GM19397 (cell line): Measurements from ENCODE around the gene ZNF367.

Experiments
- ATAC-seq: cut with Tn5 transposase; IDR thresholded peaks from one replicate; pipeline ENCODE4 v1.9.1; 2021; ENCODE audit warnings: mild to moderate bottlenecking, moderate library complexity; ENCODE audit not compliant: unreplicated experiment

The ZNF367 gene

GRCh38 chr9:96437454-96437853, 19.3 kb upstream of the ZNF367 start:
- ATAC-seq = no peak

GRCh38 chr9:96436456-96437126, 18.4 kb upstream of the ZNF367 start:
- ATAC-seq = no peak

- ATAC-seq = no peak
These were observed 17.9 kb upstream of the ZNF367 start for GRCh38 chr9:96436063-96436455.

- ATAC-seq = no peak
These were observed 17.2 kb upstream of the ZNF367 start for GRCh38 chr9:96435345-96435744.

- no peak for ATAC-seq
These were observed 12.2 kb upstream of the ZNF367 start for GRCh38 chr9:96430377-96430776.

GRCh38 chr9:96429732-96430131, 11.6 kb upstream of the ZNF367 start:
- ATAC-seq = no peak

GRCh38 chr9:96425500-96426169, 7.5 kb upstream of the ZNF367 start:
- no peak for ATAC-seq

GRCh38 chr9:96423985-96424336, 5.8 kb upstream of the ZNF367 start:
- ATAC-seq = no peak

GRCh38 chr9:96423322-96423984, 5.3 kb upstream of the ZNF367 start:
- ATAC-seq = no peak

- no peak for ATAC-seq
These were observed 2.5 kb upstream of the ZNF367 start for GRCh38 chr9:96420468-96421219.

- no peak for ATAC-seq
These were observed 1.5 kb upstream of the ZNF367 start for GRCh38 chr9:96419691-96419969.

GRCh38 chr9:96418920-96419690, 935 bp upstream of the ZNF367 start:
- ATAC-seq = peak; percentile 33

- no peak for ATAC-seq
These were observed 498 bp downstream of the ZNF367 start for GRCh38 chr9:96417661-96418082.

GRCh38 chr9:96417051-96417586, 1.1 kb downstream of the ZNF367 start:
- peak; percentile 21 for ATAC-seq

GRCh38 chr9:96413302-96414221, 4.6 kb downstream of the ZNF367 start:
- no peak for ATAC-seq

GRCh38 chr9:96412174-96412913, 5.8 kb downstream of the ZNF367 start:
- no peak for ATAC-seq

- no peak for ATAC-seq
These were observed 6.9 kb downstream of the ZNF367 start for GRCh38 chr9:96411129-96411838.
